Measurements from ENCODE around the gene CDAN1. TPM values are rescaled to one million over a fixed set of nuclear protein-coding genes. Genes with fewer than 3 reads are reported as not detected.

Gene CDAN1
- total and polyA plus RNA-seq, 2 experiments from 2014 or later: 16.6 to 20.9 TPM

DNA sequence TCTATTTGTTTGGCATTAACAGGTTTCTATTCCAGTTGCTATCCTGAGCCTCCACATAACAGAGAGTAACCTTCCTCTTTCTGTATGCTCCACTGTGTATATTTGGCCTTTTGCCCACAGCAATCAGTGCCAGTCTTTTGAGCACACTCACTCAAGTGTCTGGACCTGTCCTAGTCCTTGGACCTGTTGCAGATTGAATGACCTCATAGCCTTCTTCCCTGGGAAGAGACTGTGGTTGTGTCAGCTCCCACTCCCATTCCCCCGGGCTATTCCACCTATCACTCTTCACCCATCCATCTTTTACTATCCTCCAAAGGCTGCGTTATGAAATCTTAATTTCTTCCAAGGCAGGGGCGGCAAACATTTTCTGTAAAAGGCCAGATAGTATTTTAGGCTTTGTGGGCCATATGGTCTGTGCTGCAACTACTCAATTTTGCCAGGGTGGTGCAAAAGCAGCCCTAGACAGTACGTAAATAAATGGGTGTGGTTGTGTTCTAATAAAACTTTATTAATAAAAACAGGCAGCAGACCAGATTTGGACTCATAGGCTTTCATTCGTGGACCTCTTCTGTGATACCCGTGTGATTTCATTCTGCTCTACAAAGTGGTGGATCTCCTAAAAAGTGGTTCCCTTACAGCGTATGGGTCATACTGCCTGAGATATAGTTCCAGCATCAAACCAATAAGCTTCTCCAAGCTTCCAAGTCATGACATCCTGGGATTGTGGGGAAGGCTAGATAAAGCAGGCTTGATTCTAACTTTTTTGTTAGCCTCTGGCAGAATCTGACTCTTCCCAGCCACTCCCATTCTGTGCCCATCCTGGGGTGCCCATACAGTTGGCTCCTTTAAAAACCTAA is 57.4 kb downstream of the CDAN1 start:
- TF ChIP-seq, protein P1, sequence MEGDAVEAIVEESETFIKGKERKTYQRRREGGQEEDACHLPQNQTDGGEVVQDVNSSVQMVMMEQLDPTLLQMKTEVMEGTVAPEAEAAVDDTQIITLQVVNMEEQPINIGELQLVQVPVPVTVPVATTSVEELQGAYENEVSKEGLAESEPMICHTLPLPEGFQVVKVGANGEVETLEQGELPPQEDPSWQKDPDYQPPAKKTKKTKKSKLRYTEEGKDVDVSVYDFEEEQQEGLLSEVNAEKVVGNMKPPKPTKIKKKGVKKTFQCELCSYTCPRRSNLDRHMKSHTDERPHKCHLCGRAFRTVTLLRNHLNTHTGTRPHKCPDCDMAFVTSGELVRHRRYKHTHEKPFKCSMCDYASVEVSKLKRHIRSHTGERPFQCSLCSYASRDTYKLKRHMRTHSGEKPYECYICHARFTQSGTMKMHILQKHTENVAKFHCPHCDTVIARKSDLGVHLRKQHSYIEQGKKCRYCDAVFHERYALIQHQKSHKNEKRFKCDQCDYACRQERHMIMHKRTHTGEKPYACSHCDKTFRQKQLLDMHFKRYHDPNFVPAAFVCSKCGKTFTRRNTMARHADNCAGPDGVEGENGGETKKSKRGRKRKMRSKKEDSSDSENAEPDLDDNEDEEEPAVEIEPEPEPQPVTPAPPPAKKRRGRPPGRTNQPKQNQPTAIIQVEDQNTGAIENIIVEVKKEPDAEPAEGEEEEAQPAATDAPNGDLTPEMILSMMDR (IDR thresholded peaks at IDR 0.05; ENCODE audit: low read depth, low read length): no peak
- H3K27me3 ChIP-seq: no peaks in the 10 kb centered on the region
- H3K27ac ChIP-seq: no peak overlapping the region
- H3K36me3 ChIP-seq: no peaks in the 10 kb centered on the region
- no peaks in the 10 kb centered on the region for H3K9me3 ChIP-seq (ENCODE audit: low read depth)
- DNase-seq (ENCODE audit: low read depth in 1 of 2, low spot score in 1 of 2): no peak
- no peak overlapping the region for H3K4me3 ChIP-seq
- no peaks in the 10 kb centered on the region for H3K4me1 ChIP-seq (ENCODE audit: low read depth)

DNA sequence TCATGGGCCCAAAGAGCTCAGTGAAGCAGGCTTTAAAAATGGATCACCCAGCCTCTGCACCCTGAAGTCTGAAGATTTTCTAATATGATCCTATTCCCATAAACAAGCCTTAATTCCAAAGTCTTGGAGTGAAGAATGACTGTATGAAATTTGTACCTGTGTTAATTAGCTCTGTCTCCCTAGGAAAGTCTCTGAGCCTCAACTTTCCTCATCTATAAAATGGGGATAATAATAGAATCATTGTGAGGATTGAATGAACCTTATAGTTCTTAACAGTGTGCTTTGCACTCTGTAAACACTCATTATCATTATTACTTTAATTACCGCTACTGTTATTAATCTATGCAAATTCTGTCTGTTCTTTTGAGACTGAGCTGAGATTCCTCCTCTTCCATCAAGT is 61.9 kb downstream of the CDAN1 start:
- Histone ChIP-seq H3K9me3 (ENCODE audit: low read depth) (no peaks in the 10 kb centered on the region), H3K4me3 (no peak overlapping the region), H3K36me3 (no peaks in the 10 kb centered on the region), H3K27me3 (no peaks in the 10 kb centered on the region), H3K27ac (no peak overlapping the region), H3K4me1 (ENCODE audit: low read depth) (no peaks in the 10 kb centered on the region)
- DNase-seq (ENCODE audit: low read depth in 1 of 2, low spot score in 1 of 2): no peak
- TF ChIP-seq, protein P1 (IDR thresholded peaks at IDR 0.05; ENCODE audit: low read depth, low read length): no peak

DNA sequence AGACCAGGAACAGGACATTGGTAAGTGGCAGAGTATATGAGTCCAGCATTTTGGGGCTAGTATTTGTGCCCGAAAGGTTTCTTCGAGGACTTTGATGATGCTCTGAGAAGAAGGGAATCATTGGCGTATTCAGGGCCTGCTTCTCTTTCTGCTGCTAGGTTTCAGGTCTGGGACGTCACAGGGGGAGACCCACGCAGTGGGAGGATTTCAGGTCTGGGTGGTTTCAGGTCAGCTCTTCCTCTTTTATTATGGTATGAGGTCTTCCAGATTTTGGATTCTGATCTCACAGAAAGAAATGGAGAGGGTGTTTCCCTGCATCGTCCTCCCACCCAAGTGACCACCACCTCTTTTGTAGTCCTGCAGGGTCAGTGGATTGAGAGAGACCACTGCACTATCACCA is 62.5 kb downstream of the CDAN1 start:
- no peaks in the 10 kb centered on the region for H3K9me3 ChIP-seq (ENCODE audit: low read depth)
- no peaks in the 10 kb centered on the region for H3K27me3 ChIP-seq
- DNase-seq (ENCODE audit: low read depth in 1 of 2, low spot score in 1 of 2): no peak
- no peak overlapping the region for H3K4me3 ChIP-seq
- TF ChIP-seq, protein P1 (IDR thresholded peaks at IDR 0.05; ENCODE audit: low read depth, low read length): no peak
- no peaks in the 10 kb centered on the region for H3K36me3 ChIP-seq
- no peak overlapping the region for H3K27ac ChIP-seq
- no peaks in the 10 kb centered on the region for H3K4me1 ChIP-seq (ENCODE audit: low read depth)

Other genes starting within 250 kb of the CDAN1 start
- 19.8 and 32.3 TPM in 2 replicates for gene ZNF106, start 246.0 kb downstream of the CDAN1 start, total RNA-seq
- 29.5 and 39.2 TPM in 2 replicates for gene ZNF106, start 246.0 kb downstream of the CDAN1 start, polyA plus RNA-seq
- gene SNAP23, start 241.5 kb downstream of the CDAN1 start, total RNA-seq: 13.3 and 30.2 TPM in 2 replicates
- gene SNAP23, start 241.5 kb downstream of the CDAN1 start, polyA plus RNA-seq: 17.8 and 31.2 TPM in 2 replicates
- gene LRRC57, start 188.3 kb downstream of the CDAN1 start, total RNA-seq: 7.5 and 20.3 TPM in 2 replicates
- gene LRRC57, start 188.3 kb downstream of the CDAN1 start, polyA plus RNA-seq: 10.7 and 18.0 TPM in 2 replicates
- gene HAUS2, start 188.3 kb downstream of the CDAN1 start, total RNA-seq: 19.1 and 26.9 TPM in 2 replicates
- gene HAUS2, start 188.3 kb downstream of the CDAN1 start, polyA plus RNA-seq: 12.1 and 16.6 TPM in 2 replicates
- gene STARD9, start 161.5 kb downstream of the CDAN1 start, total RNA-seq: 2.3 and 5.5 TPM in 2 replicates
- gene STARD9, start 161.5 kb downstream of the CDAN1 start, polyA plus RNA-seq: 2.0 and 2.2 TPM in 2 replicates
- 24.1 and 29.0 TPM in 2 replicates for gene TTBK2, start 183.7 kb upstream of the CDAN1 start, total RNA-seq
- 11.9 and 18.0 TPM in 2 replicates for gene TTBK2, start 183.7 kb upstream of the CDAN1 start, polyA plus RNA-seq

All from cardiac muscle cell (in vitro differentiated cells and primary cell).